HG03175 (cell line): Measurements from ENCODE around the gene FREM2.

Source experiments
- ATAC-seq: cut with Tn5 transposase; IDR thresholded peaks from one replicate; pipeline ENCODE4 v1.9.1; 2021; ENCODE audit warnings: mild to moderate bottlenecking, moderate library complexity; ENCODE audit not compliant: unreplicated experiment

Gene FREM2

DNA sequence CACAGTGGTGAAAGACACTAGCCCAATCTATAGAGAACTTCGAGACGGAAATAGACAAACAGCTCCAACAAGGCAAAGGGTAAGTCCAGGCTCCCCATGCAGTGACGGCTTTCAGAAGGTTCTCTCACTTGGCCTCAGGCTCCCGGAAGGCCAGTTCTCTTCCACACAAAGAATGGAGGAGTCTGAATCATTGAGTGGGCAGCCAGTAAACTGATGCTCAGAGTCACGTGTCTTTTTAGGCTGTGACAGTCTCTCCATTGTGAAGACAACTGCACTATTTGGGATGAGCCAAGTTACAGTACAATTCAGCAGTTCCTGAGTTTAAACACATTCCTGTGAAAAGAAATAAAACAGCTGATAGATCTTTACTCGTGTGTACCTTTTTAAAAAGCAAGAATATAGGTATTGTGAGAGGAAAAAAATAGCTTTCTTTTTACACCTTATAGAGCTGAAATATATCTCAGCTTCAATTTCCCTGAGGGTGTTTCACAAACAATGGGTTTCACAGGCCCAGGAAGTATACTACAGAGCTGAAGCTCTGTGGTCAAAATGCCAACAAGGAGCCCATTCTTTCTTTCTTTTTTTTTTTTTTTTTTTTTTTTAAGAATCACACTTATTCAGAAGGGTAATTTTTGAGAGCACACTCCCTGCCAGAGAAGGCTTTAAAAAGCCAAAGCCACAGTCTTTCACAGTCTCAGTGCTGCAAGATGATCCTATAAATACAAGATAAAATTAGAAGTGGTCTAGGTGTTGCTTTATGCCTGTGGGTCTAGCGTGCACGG lies 135.1 kb downstream of the FREM2 start:
- no peak for ATAC-seq

DNA sequence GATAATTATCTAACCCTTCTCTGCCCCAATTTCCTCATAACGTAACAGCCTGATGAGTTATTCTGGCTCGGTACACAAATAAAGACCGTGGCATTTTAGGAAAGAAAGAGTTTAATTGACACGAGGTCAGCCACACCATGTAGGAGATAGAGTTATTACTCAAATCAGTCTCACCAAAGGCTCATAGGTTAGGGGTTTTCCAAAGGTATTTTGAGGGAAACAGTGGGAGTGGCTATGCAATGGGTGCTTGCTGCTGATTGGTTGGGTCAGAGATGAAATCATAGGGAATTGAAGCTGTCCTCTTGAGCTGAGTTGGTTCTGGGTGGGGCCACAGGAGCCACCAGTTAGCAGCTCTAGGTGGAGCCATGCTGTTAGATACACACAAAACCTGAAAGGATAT lies 137.5 kb downstream of the FREM2 start:
- ATAC-seq = no peak

GRCh38 chr13:38826182-38826813 lies 139.4 kb downstream of the FREM2 start:
- ATAC-seq = no peak

DNA sequence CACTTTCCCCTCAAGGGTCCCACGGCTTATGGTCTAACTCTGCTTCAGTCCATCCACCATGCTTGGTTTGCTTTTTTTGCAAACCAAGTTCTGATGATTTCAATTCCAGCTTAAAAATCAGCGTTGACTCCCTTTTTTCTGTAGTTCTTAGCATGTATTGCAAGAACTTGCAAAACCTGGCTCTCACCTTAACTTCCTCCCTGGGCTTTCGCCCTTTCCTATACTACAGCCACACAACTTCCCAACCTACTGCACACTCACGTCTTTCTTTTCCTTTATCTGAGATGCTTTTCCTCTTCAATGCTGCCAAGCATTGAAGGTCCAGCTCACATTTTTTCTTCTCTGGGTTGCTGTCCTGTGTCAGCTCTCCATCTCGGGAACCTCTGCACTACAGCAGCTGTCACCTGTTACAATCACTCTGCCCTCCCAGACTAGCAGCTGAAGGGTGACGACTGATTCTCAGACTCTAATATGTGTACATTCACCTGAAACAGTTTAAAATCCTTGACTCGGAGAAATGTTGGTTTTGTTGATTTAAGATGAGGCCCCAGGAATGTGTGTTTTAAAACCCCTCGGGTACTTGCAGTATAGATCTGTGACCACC lies 143.7 kb downstream of the FREM2 start:
- ATAC-seq = no peak

DNA sequence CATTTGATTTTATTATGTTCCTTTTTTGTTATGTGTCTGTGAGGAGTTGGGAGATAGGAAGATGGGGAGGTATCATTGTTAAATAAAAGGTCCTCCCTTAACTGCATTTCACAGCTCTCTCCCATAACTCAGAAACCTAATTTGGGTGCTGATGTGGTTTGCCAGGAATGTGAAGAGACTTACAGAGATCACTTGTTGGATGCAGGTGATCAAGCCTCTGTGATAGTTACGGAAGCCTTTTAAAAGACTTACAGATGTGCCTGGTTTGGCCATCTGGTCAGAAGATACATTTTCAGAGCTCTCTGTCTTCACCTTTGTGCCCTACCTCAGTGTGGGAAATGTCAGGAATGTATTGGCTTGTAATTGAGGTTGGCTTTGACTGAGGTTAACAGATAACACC lies 157.7 kb downstream of the FREM2 start:
- ATAC-seq = no peak

- ATAC-seq = no peak
These were observed 161.5 kb downstream of the FREM2 start for GRCh38 chr13:38848360-38848759.

- ATAC-seq = no peak
These were observed 162.4 kb downstream of the FREM2 start for GRCh38 chr13:38849315-38849714.

GRCh38 chr13:38850868-38851626 lies 164.2 kb downstream of the FREM2 start:
- no peak for ATAC-seq

GRCh38 chr13:38854226-38854625 lies 167.3 kb downstream of the FREM2 start:
- ATAC-seq = no peak

DNA sequence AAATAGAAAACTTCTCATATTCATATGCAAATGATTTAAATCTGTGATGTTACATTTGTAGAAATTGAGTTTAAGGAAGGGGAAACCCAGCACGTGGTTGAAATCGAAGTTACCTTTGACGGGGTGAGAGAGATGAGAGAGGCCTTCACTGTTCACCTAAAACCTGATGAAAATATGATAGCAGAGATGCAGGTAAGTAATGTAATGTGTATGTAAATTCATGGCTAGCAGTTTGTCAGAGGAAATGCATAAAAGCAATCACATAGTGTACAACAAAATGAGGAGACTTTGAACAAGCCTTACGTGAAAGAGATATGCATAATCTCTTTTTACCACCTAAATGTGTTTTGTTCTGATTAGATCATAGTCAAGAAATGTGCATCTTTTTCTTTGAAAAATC lies 169.2 kb downstream of the FREM2 start:
- no peak for ATAC-seq

DNA sequence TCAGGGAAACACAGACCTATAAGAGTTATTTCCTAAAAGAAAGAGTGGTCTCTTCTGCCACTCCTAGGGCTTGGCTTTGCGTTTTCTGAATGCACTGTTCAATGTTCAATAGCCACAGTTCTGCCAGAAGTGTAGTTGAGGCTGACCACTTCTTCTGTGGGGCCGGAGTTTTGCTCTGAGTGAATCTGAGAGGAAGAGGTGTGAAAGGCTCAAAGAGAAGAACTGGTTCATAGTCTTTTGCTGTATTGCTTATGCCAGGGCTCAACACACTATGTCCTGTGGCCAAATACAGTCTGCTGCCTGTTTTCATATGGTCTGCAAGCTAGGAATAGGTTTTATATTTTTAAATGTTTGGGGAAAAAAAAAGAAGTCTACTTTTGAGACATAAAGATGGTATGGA lies 175.6 kb downstream of the FREM2 start:
- ATAC-seq = no peak

GRCh38 chr13:38863536-38863935 lies 176.7 kb downstream of the FREM2 start:
- ATAC-seq = no peak

GRCh38 chr13:38866649-38867048 lies 179.8 kb downstream of the FREM2 start:
- no peak for ATAC-seq

GRCh38 chr13:38868399-38868798 lies 181.5 kb downstream of the FREM2 start:
- ATAC-seq = no peak

GRCh38 chr13:38868870-38869269 lies 182.0 kb downstream of the FREM2 start:
- no peak for ATAC-seq

DNA sequence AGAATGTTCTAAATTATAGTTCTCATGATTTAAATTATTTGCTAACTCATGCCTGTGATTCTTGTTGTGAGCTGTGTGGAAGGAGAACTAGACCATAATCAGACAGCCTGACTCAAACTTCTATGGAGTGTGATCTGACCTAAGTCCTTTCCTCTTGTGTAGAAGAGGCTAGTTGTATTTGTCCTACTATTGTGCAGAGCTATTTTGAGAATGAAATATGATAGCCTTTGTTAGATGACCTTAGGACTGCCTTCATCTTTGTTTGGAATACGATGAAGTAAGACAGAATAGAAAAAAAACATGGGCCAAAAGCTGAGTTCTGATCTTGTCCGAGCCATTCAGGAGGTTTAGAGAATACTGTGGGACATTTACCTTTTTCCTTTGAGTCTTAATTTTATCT lies 184.4 kb downstream of the FREM2 start:
- no peak for ATAC-seq

DNA sequence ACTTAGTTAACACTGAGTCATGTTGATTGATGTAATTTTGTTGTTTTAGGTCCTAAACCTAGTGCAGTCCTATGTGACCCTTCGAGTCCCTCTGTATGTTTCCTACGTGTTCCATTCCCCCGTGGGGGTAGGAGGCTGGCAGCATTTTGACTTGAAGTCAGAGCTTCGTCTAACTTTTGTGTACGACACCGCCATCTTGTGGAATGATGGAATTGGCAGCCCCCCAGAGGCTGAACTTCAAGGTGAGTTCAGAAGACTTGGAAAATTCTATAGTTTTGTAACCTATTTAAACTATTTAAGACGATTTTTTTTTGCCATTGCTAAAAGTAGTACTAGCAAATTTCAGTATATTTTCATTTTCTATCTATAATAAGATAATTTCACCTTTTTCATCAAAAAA lies 185.8 kb downstream of the FREM2 start:
- peak; percentile 70 for ATAC-seq

- no peak for ATAC-seq
These were observed 188.5 kb downstream of the FREM2 start for GRCh38 chr13:38875186-38875875.

DNA sequence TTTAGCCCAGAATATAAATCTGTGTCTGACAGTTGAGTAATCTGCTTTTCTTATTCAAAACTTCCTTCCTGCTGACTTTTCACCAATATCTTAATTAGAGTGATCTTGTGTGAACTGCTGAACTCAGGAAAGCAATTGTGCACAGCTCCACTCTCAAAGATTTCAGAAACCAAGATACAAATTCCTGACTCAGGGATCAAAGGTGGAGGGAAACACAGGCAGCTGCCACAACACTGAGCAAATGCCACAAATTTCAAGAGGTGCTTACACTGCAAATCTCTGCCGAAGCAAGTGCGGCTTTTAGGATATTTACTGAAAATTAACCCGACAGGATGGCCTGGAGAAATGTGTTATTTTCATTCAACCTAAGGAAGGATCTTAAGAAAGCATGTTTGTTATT lies 192.4 kb downstream of the FREM2 start:
- ATAC-seq = no peak

DNA sequence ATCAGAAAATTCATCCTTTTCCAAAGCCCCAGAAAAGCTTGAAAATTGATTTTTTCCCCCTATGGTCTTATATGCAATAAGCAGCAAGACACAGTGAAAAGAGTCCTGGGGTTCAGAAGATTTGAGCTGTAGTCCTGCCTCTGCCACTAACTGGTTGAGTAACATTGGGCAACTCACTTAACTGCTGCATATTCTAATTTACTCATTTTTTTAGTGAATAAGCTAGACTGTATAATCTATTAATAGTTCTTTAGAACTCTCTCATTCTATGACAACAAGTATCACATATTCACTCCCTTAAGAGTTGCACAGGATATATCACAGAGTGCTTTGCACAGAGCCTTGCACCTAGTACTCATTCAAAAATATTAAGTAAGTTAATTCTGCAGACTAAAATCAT lies 192.9 kb downstream of the FREM2 start:
- ATAC-seq = no peak

GRCh38 chr13:38880397-38880796 lies 193.5 kb downstream of the FREM2 start:
- no peak for ATAC-seq
